ENCODE results near the gene MEX3D.

Gene MEX3D

DNA sequence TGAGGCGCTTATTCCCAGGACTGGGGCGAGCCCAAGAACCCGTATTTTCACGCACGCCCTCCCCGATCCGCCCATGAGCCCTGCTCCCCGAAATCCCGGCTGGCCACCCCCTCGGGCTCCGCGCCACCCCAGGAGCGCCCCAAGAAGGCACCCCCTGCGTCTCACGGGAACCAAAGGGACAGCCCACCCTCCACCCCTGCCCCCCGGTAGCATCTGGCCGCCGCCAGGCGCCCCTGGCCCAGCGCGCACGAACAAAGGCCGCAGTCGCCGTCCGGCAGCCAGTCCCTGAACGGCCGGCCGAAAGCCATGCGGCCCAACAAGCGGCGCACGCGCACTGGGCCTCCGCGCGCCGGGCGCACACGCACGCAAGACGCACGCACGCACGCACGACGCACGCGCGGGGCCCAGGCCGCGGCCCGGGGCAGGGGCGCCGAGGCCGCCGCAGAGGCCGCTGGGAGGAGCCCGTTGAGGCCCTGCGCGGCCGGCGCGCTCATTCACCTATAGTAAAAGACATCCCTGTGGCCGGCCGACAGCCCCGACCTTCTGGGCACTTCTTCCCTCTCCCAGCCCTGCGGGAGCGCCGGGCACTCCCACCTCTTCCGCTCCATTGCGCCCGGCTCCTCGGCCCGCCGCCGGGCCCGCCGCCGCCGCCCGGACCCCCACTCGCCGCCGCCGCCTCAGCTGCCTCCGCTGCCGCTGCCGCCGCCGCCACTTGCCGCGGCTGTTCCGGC, 24.1 kb upstream of the MEX3D start:
- H3K27ac ChIP-seq: peak overlapping the region; percentile 39
- H3K4me2 ChIP-seq (ENCODE audit: low read length): peak overlapping the region; percentile 93

DNA sequence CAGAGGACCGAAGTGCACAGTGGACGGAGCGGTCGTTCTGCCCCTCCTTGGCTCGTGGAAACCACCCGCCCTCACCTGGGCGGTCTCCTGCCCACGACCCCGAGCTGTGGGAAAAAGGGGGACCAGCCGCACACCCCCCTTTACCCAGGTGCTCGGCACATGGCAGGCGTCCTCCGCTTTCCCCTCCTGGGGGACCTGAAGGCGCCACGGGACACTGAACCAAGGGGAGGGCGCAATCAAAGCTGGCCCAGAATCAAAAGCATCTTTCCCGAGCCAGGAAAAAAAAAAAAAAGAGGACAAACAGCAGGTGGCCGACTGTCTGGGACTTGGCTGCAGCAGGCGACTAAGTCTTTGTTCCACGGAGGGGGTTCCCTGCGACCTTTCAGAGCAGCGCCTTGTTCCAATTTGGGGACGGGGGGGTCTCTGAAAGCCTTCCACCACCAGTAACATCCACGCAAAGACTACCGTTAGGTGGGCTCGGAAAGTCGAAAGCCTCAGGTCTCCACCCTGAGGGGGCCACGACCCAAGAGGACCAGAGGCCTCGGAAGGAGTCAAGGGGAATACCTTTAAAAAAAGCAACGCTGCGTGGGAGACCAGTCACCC, 23.4 kb upstream of the MEX3D start:
- Histone ChIP-seq H3K27ac (peak overlapping the region; percentile 39), H3K9ac (no peak overlapping the region)

More for the DNA sequence above, 24.1 kb upstream of the MEX3D start:
- H3K79me2 ChIP-seq: peaks cover 24% of the 10 kb centered on the region
- no peaks in the 10 kb centered on the region for H3K36me3 ChIP-seq (ENCODE audit: control insufficient read depth, insufficient read depth, low read length)
- H3K9me3 ChIP-seq (ENCODE audit: control insufficient read depth, low read length): no peaks in the 10 kb centered on the region
- H3K9ac ChIP-seq: peak overlapping the region; percentile 61
- H2AFZ ChIP-seq: peak overlapping the region; percentile 70
- H3K27me3 ChIP-seq (ENCODE audit: control insufficient read depth, insufficient read depth, low read length): no peaks in the 10 kb centered on the region
- no peaks in the 10 kb centered on the region for H3K4me1 ChIP-seq
- TF ChIP-seq, protein P1, sequence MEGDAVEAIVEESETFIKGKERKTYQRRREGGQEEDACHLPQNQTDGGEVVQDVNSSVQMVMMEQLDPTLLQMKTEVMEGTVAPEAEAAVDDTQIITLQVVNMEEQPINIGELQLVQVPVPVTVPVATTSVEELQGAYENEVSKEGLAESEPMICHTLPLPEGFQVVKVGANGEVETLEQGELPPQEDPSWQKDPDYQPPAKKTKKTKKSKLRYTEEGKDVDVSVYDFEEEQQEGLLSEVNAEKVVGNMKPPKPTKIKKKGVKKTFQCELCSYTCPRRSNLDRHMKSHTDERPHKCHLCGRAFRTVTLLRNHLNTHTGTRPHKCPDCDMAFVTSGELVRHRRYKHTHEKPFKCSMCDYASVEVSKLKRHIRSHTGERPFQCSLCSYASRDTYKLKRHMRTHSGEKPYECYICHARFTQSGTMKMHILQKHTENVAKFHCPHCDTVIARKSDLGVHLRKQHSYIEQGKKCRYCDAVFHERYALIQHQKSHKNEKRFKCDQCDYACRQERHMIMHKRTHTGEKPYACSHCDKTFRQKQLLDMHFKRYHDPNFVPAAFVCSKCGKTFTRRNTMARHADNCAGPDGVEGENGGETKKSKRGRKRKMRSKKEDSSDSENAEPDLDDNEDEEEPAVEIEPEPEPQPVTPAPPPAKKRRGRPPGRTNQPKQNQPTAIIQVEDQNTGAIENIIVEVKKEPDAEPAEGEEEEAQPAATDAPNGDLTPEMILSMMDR (IDR thresholded peaks at IDR 0.05): no peak
- peak overlapping the region; percentile 79 for H3K4me3 ChIP-seq (ENCODE audit: low read depth, low read length)

DNA sequence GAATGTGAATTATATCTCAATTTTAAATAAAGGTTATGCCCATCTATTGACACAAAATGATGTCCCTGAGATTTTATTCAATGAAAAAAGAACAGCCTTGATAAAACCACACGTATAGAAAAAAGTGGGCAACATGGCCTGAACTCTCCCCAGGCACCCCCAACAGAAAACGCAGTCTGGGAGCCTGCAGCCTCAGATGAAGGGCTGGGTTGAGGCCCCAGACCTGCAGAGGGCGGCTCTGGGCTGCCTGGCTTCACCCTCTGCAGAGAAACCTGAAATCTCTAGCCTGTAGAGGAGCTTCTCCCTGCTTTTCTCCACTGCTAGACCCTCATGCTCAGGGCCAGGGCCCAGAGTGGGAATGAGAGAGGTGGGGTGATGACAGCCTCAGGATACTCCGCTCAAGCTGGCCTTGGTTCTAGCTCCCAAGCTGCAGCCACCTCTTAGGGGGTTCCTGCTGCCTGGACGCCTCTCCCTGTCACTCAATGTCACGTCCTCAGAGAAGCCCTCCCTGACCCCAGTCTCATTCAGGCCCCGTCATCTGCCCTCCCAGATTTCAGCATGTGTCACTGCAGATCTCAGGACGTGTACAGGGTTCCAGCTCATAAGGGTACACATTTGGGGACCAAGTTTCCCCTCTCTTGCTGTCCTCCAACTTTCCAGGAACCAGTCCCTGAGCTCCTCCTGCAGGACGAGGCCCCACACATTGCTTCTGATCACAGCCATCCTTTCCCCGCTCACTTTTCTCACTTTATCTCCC, 22.7 kb upstream of the MEX3D start:
- Histone ChIP-seq H3K79me2 (peaks cover 37% of the 10 kb centered on the region), H3K4me1 (no peaks in the 10 kb centered on the region), H3K9ac (no peak overlapping the region), H3K27me3 (ENCODE audit: control insufficient read depth, insufficient read depth, low read length) (no peaks in the 10 kb centered on the region), H3K27ac (no peak overlapping the region), H2AFZ (no peak overlapping the region), H3K36me3 (ENCODE audit: control insufficient read depth, insufficient read depth, low read length) (no peaks in the 10 kb centered on the region), H3K4me3 (ENCODE audit: low read depth, low read length) (no peak overlapping the region), H3K4me2 (ENCODE audit: low read length) (peak overlapping the region; percentile 93), H3K9me3 (ENCODE audit: control insufficient read depth, low read length) (no peaks in the 10 kb centered on the region)
- TF ChIP-seq, protein P1 (IDR thresholded peaks at IDR 0.05): no peak

More for the DNA sequence above, 23.4 kb upstream of the MEX3D start:
- no peaks in the 10 kb centered on the region for H3K36me3 ChIP-seq (ENCODE audit: control insufficient read depth, insufficient read depth, low read length)
- peak overlapping the region; percentile 70 for H2AFZ ChIP-seq
- H3K9me3 ChIP-seq (ENCODE audit: control insufficient read depth, low read length): no peaks in the 10 kb centered on the region
- peaks cover 30% of the 10 kb centered on the region for H3K79me2 ChIP-seq
- H3K4me2 ChIP-seq (ENCODE audit: low read length): peak overlapping the region; percentile 93
- TF ChIP-seq, protein P1 (IDR thresholded peaks at IDR 0.05): no peak
- H3K4me3 ChIP-seq (ENCODE audit: low read depth, low read length): peak overlapping the region; percentile 79
- H3K4me1 ChIP-seq: no peaks in the 10 kb centered on the region
- H3K27me3 ChIP-seq (ENCODE audit: control insufficient read depth, insufficient read depth, low read length): no peaks in the 10 kb centered on the region

DNA sequence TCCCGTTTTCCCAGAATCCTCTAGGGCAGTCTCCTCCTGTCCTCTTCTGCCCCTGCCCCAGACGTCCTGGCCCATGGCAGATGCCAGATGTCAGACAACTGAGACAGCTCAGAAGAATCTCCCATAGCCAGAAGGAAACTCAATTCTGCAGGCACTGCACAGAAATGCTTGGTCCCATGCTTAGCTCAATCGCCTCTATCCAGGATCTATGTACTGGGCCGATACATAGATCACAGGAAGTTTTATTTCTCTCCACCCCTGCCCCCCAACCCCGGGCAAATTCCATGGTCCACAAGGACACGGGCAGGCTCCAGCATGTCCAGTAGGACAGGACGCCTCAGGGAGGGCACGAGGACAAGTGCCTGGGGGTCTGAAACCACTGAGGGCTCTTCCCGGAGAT, 19.7 kb upstream of the MEX3D start:
- H3K79me2 ChIP-seq: peaks cover 56% of the 10 kb centered on the region
- H2AFZ ChIP-seq: no peak overlapping the region
- H3K9ac ChIP-seq: no peak overlapping the region
- TF ChIP-seq, protein P1 (IDR thresholded peaks at IDR 0.05): no peak
- H3K4me3 ChIP-seq (ENCODE audit: low read depth, low read length): no peak overlapping the region
- H3K4me1 ChIP-seq: no peaks in the 10 kb centered on the region
- no peaks in the 10 kb centered on the region for H3K9me3 ChIP-seq (ENCODE audit: control insufficient read depth, low read length)
- no peaks in the 10 kb centered on the region for H3K36me3 ChIP-seq (ENCODE audit: control insufficient read depth, insufficient read depth, low read length)
- no peaks in the 10 kb centered on the region for H3K27me3 ChIP-seq (ENCODE audit: control insufficient read depth, insufficient read depth, low read length)
- H3K27ac ChIP-seq: no peak overlapping the region
- H3K4me2 ChIP-seq (ENCODE audit: low read length): no peak overlapping the region
